Nephron (organoid): Measurements from ENCODE around the gene TFDP2.

ENCODE experiments used
- H3K27ac Mint-ChIP-seq, 3 experiments: 2 replicates each; pipeline ENCODE4 v1.8.0; 2020; ENCODE audit warnings: mixed read lengths in 3 of 3, mild to moderate bottlenecking in 2 of 3, moderate library complexity in 1 of 3
- H3K27me3 Mint-ChIP-seq: 2 replicates; pipeline ENCODE4 v1.8.0; 2021; ENCODE audit warnings: low read depth, mild to moderate bottlenecking, moderate library complexity, mixed read lengths
- H3K36me3 Mint-ChIP-seq: 2 replicates; pipeline ENCODE4 v1.8.0; 2020; ENCODE audit warnings: low read depth, mixed read lengths
- H3K4me1 Mint-ChIP-seq: 2 replicates; pipeline ENCODE4 v1.8.0; 2020; ENCODE audit warnings: mixed read lengths
- H3K4me3 Mint-ChIP-seq, 3 experiments: 2 replicates each; pipeline ENCODE4 v1.8.0; 2020; ENCODE audit warnings: mild to moderate bottlenecking in 3 of 3, mixed read lengths in 3 of 3, moderate library complexity in 2 of 3
- H3K9me3 Mint-ChIP-seq: 2 replicates; pipeline ENCODE4 v1.8.0; 2020; ENCODE audit warnings: mixed read lengths
- CTCF ChIP-seq, 3 experiments: fragments of 200-600 bp; sonication (generic); IDR thresholded peaks; one replicate each; pipeline ENCODE4 v1.5.0; 2021; ENCODE audit warnings: antibody characterized with exemption in 3 of 3; ENCODE audit not compliant: unreplicated experiment in 3 of 3

Gene TFDP2

GRCh38 chr3:142057331-142057725 is 92.0 kb downstream of the TFDP2 start:
- TF ChIP-seq CTCF (IDR thresholded peaks at IDR 0.05; ENCODE audit: unreplicated experiment in 3 of 3), result no peak
- Mint-ChIP-seq H3K4me3 (no peak overlapping the region), H3K9me3 (peaks cover 12% of the 10 kb centered on the region), H3K27ac (no peak overlapping the region), H3K4me1 (no peaks in the 10 kb centered on the region), H3K36me3 (peaks cover 18% of the 10 kb centered on the region), H3K27me3 (peaks cover 4% of the 10 kb centered on the region)

GRCh38 chr3:142056656-142057330 is 92.6 kb downstream of the TFDP2 start:
- H3K36me3 Mint-ChIP-seq, result peaks cover 18% of the 10 kb centered on the region
- H3K9me3 Mint-ChIP-seq, result peaks cover 9% of the 10 kb centered on the region
- H3K27me3 Mint-ChIP-seq, result peaks cover 1% of the 10 kb centered on the region
- no peak overlapping the region for H3K4me3 Mint-ChIP-seq
- H3K27ac Mint-ChIP-seq, result no peak overlapping the region
- TF ChIP-seq CTCF (IDR thresholded peaks at IDR 0.05; ENCODE audit: unreplicated experiment in 3 of 3), result no peak
- H3K4me1 Mint-ChIP-seq, result no peaks in the 10 kb centered on the region

GRCh38 chr3:142053835-142054234 is 95.5 kb downstream of the TFDP2 start:
- Mint-ChIP-seq H3K27me3 (no peaks in the 10 kb centered on the region), H3K9me3 (peaks cover 7% of the 10 kb centered on the region), H3K36me3 (peaks cover 21% of the 10 kb centered on the region), H3K4me3 (no peak overlapping the region), H3K4me1 (no peaks in the 10 kb centered on the region), H3K27ac (peak overlapping the region in 1 of 3 experiments; percentile 66)
- no peak for TF ChIP-seq CTCF (IDR thresholded peaks at IDR 0.05; ENCODE audit: unreplicated experiment in 3 of 3)

GRCh38 chr3:142053244-142053643 is 96.1 kb downstream of the TFDP2 start:
- Mint-ChIP-seq H3K36me3 (peaks cover 24% of the 10 kb centered on the region), H3K27me3 (no peaks in the 10 kb centered on the region), H3K27ac (peak overlapping the region in 1 of 3 experiments; percentile 66), H3K4me3 (no peak overlapping the region), H3K9me3 (peaks cover 7% of the 10 kb centered on the region), H3K4me1 (no peaks in the 10 kb centered on the region)
- TF ChIP-seq CTCF (IDR thresholded peaks at IDR 0.05; ENCODE audit: unreplicated experiment in 3 of 3), result no peak

GRCh38 chr3:142051351-142051750 is 98.0 kb downstream of the TFDP2 start:
- TF ChIP-seq CTCF (IDR thresholded peaks at IDR 0.05; ENCODE audit: unreplicated experiment in 3 of 3), result no peak
- Mint-ChIP-seq H3K9me3 (peaks cover 7% of the 10 kb centered on the region), H3K4me3 (no peak overlapping the region), H3K27me3 (no peaks in the 10 kb centered on the region), H3K4me1 (no peaks in the 10 kb centered on the region), H3K36me3 (peaks cover 25% of the 10 kb centered on the region), H3K27ac (no peak overlapping the region)

GRCh38 chr3:142047021-142047369 is 102.3 kb downstream of the TFDP2 start:
- Mint-ChIP-seq H3K36me3 (peaks cover 20% of the 10 kb centered on the region), H3K9me3 (peaks cover 2% of the 10 kb centered on the region), H3K4me1 (no peaks in the 10 kb centered on the region), H3K4me3 (no peak overlapping the region), H3K27me3 (no peaks in the 10 kb centered on the region), H3K27ac (no peak overlapping the region)
- TF ChIP-seq CTCF (IDR thresholded peaks at IDR 0.05; ENCODE audit: unreplicated experiment in 3 of 3), result no peak
